ENCODE measurements around the gene RBM10. TPM values are rescaled to one million over a fixed set of nuclear protein-coding genes. Genes with fewer than 3 reads are reported as not detected.

RBM10 gene
- total RNA-seq, 4 donors from 2014 or later: 25.3 to 38.4 (median 29.8) TPM

DNA sequence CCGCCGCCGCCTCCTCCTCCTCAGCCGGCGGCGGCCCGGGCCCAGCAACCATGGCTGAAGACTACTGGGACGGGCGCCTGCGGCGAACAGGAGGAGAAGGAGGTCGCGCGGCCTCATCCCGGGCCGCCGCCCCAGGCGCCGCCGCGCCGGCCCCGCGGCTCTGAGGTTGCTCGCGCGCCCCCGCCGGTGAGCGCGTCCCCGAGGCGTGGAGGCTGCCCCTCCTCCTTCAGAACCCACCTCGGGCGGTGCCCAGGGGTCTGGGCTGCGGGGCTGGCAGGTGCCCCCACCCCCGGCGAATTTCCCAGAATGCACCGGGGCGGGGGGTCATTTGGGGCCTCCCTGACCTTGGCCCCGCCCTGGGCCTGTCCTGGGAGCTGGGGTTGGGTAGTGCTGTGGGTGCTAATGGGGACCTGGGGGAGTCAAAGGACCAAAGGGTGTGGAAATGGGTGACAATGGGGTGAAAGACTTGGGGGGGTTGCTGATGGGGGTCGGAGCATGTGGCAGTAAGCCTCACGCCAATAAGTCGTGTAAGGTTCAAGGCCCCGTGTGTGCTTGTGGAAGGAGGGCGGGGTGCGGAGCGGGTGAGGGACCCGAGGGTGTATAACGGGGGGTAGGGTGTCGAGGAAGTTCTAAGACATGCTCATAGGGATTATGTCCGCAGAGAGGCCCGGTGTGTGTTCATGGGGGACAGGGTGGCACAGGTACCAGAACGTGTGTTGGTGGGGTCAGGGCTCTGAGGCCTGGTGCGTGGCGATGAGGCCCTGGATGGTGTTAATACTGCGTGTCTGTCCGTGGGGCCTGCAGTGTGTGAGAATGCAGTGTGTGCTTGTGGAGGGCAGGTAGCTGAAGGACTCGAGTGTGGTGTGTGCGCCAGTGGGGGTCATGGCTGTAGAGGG is 74.1 kb downstream of the RBM10 start:
- peak overlapping the region; percentile 73 to 90 (median 81) for H3K4me3 ChIP-seq
- no peaks in the 10 kb centered on the region for H3K27me3 ChIP-seq
- TF ChIP-seq EP300 (IDR thresholded peaks at IDR 0.05): no peak
- no peak for TF ChIP-seq POLR2A (IDR thresholded peaks at IDR 0.05; ENCODE audit: low read depth)
- TF ChIP-seq, protein P1, sequence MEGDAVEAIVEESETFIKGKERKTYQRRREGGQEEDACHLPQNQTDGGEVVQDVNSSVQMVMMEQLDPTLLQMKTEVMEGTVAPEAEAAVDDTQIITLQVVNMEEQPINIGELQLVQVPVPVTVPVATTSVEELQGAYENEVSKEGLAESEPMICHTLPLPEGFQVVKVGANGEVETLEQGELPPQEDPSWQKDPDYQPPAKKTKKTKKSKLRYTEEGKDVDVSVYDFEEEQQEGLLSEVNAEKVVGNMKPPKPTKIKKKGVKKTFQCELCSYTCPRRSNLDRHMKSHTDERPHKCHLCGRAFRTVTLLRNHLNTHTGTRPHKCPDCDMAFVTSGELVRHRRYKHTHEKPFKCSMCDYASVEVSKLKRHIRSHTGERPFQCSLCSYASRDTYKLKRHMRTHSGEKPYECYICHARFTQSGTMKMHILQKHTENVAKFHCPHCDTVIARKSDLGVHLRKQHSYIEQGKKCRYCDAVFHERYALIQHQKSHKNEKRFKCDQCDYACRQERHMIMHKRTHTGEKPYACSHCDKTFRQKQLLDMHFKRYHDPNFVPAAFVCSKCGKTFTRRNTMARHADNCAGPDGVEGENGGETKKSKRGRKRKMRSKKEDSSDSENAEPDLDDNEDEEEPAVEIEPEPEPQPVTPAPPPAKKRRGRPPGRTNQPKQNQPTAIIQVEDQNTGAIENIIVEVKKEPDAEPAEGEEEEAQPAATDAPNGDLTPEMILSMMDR (IDR thresholded peaks at IDR 0.05): no peak
- no peak for TF ChIP-seq POLR2AphosphoS5 (IDR thresholded peaks at IDR 0.05)
- H3K9me3 ChIP-seq: no peaks in the 10 kb centered on the region
- H3K4me1 ChIP-seq: peaks cover 24 to 45% (median 33%) of the 10 kb centered on the region in 4 donors
- peaks cover 7 to 39% (median 34%) of the 10 kb centered on the region in 4 donors for H3K36me3 ChIP-seq
- DNase-seq (ENCODE audit: extremely low spot score): no peak
- peak overlapping the region; percentile 96 to 97 (median 96) for H3K27ac ChIP-seq (replicated peaks in 1 of 4)
- 24% methylated on average over 30 of the region's 60 CpGs for WGBS
- intact Hi-C loops (cut with DNase I): no loop called here

DNA sequence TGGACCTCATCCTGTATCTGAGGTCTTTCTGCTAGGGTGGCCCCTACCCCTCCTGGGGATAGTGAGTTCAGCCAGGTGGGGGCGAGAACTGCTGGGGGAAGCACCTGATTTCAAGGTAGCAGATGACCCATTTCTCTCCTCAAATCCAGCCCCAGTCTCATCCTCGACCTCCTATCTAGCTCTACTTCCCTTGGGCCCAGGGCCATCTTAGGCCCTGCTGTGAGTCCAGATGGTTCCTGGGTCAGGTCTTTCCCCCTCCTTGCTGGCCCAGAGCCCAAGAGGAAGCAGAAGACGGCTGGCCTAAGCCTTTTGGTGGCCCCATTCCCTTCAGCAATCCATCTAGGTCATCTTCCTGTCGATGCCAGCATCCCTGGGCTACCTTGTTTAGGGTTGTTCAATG is 76.7 kb downstream of the RBM10 start:
- Histone ChIP-seq H3K27ac (replicated peaks in 1 of 4) (no peak overlapping the region), H3K4me1 (peaks cover 19 to 38% (median 26%) of the 10 kb centered on the region in 4 donors), H3K4me3 (no peak overlapping the region), H3K9me3 (no peaks in the 10 kb centered on the region), H3K27me3 (no peaks in the 10 kb centered on the region), H3K36me3 (peaks cover 26 to 39% (median 38%) of the 10 kb centered on the region in 4 donors)
- no peak for TF ChIP-seq EP300 (IDR thresholded peaks at IDR 0.05)
- no peak for TF ChIP-seq POLR2AphosphoS5 (IDR thresholded peaks at IDR 0.05)
- TF ChIP-seq, protein P1 (IDR thresholded peaks at IDR 0.05): no peak
- TF ChIP-seq POLR2A (IDR thresholded peaks at IDR 0.05; ENCODE audit: low read depth): no peak
- intact Hi-C loops (cut with DNase I): no loop called here
- 80% methylated on average over 4 of the region's 4 CpGs for WGBS
- no peak for DNase-seq (ENCODE audit: extremely low spot score)

DNA sequence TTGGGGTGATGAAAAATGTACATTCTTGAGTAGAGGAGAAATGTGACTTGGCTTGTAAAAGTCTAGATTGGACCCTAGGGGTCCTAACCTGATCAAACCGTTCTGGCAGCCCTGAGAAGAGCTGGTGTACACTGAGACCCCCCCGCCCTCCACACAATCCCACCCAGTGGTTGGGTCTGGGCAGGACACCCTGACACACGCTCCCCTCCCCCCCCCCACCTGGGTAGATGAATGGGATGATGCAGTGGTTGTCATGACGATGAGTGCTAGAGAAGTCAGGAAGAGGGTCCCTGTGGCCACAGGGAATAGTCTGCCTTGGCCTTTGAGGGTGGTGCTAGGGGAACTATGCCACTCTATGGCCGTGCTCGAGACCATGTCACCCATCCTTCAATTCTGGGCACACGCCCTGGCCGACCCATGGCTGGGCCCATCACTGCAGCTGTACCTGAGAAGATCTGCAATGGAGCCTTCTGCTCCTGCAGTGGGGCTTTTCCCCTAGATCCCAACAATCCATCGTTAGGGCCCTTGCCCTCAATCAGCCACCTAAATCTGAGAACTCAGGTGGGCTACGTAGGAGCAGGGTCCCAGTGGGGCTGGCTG is 77.8 kb downstream of the RBM10 start:
- Histone ChIP-seq H3K27ac (replicated peaks in 1 of 4) (no peak overlapping the region), H3K4me1 (peaks cover 13 to 30% (median 19%) of the 10 kb centered on the region in 4 donors), H3K36me3 (peaks cover 33 to 50% (median 47%) of the 10 kb centered on the region in 4 donors), H3K27me3 (no peaks in the 10 kb centered on the region), H3K4me3 (no peak overlapping the region), H3K9me3 (no peaks in the 10 kb centered on the region)
- TF ChIP-seq, protein P1 (IDR thresholded peaks at IDR 0.05): no peak
- TF ChIP-seq EP300 (IDR thresholded peaks at IDR 0.05) (no peak), POLR2AphosphoS5 (IDR thresholded peaks at IDR 0.05) (no peak), POLR2A (IDR thresholded peaks at IDR 0.05; ENCODE audit: low read depth) (no peak)
- no peak for DNase-seq (ENCODE audit: extremely low spot score)
- WGBS: 91% methylated on average over 4 of the region's 10 CpGs
- intact Hi-C loops (cut with DNase I): no loop called here

DNA sequence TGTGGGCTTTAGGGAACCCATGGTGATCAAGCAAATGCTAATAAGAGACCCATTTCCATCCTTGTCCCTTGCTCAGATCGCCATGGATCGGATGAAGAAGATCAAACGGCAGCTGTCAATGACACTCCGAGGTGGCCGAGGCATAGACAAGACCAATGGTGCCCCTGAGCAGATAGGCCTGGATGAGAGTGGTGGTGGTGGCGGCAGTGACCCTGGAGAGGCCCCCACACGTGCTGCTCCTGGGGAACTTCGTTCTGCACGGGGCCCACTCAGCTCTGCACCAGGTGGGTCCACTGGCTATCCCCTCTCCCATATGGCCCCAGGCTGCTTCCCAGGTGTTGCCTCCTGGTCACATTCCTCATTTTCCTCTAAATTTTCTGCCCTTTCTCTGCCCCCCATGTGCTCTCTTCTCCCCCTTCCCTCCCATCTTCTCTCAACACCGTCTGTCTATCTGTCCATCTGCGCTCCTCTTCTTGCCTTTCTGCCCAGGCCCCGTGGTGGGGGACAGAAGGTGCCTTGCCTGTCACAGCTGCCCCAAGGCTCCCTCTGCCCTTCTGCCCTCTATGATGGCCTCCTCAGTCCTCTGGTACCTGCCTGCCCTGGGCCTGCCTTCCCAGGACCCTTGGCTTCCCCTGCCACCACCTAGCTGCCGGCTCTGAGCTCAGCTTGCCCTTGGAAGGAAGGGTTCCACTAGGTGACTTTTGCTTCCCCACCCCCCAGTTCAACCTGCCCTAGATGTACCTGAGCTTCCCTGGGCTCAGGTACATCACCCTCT is 78.6 kb downstream of the RBM10 start:
- TF ChIP-seq, protein P1 (IDR thresholded peaks at IDR 0.05): no peak
- TF ChIP-seq POLR2A (IDR thresholded peaks at IDR 0.05; ENCODE audit: low read depth): no peak
- TF ChIP-seq EP300 (IDR thresholded peaks at IDR 0.05): no peak
- TF ChIP-seq POLR2AphosphoS5 (IDR thresholded peaks at IDR 0.05): no peak
- intact Hi-C loops (cut with DNase I): no loop called here
- no peaks in the 10 kb centered on the region for H3K27me3 ChIP-seq
- 90% methylated on average over 13 of the region's 13 CpGs for WGBS
- no peak overlapping the region for H3K4me3 ChIP-seq
- H3K9me3 ChIP-seq: no peaks in the 10 kb centered on the region
- H3K36me3 ChIP-seq: peaks cover 36 to 57% (median 53%) of the 10 kb centered on the region in 4 donors
- H3K27ac ChIP-seq (replicated peaks in 1 of 4): no peak overlapping the region
- H3K4me1 ChIP-seq: peaks cover 13 to 30% (median 19%) of the 10 kb centered on the region in 4 donors
- DNase-seq (ENCODE audit: extremely low spot score): no peak
